ENCODE results near the gene S100A5.
"Not testable (repeated sequence)": the region's sequence is repeated elsewhere in the genome, so short reads cannot be mapped to it uniquely, and the experiment has no call there.

S100A5 gene

GRCh38 chr1:153540394-153541361 is at the start of gene S100A5:
Gene S100A5 (minus strand): TSS chr1:153540934. CDS start chr1:153540191, 743 bp downstream.
- DNase-seq: peak; percentile 29

- no peak for DNase-seq
Observed at GRCh38 chr1:153588482-153588881, 47.7 kb upstream of the S100A5 start.

- DNase-seq: not testable (repeated sequence)
Observed at GRCh38 chr1:153588033-153588432, 47.3 kb upstream of the S100A5 start.

- no peak for DNase-seq
Observed at GRCh38 chr1:153587314-153587713, 46.6 kb upstream of the S100A5 start.

- DNase-seq: no peak
Observed at GRCh38 chr1:153586347-153586746, 45.6 kb upstream of the S100A5 start.

- no peak for DNase-seq
Observed at GRCh38 chr1:153585006-153585405, 44.3 kb upstream of the S100A5 start.

GRCh38 chr1:153583976-153584375 is 43.2 kb upstream of the S100A5 start:
- no peak for DNase-seq

GRCh38 chr1:153583514-153583913 is 42.8 kb upstream of the S100A5 start:
- DNase-seq: not testable (repeated sequence)

GRCh38 chr1:153582836-153583235 is 42.1 kb upstream of the S100A5 start:
- not testable (repeated sequence) for DNase-seq

- no peak for DNase-seq
Observed at GRCh38 chr1:153578936-153579335, 38.2 kb upstream of the S100A5 start.

- no peak for DNase-seq
Observed at GRCh38 chr1:153578490-153578889, 37.8 kb upstream of the S100A5 start.

- DNase-seq: no peak
Observed at GRCh38 chr1:153577624-153578051, 36.9 kb upstream of the S100A5 start.

- DNase-seq: no peak
Observed at GRCh38 chr1:153577138-153577537, 36.4 kb upstream of the S100A5 start.

GRCh38 chr1:153575497-153575896 is 34.8 kb upstream of the S100A5 start:
- DNase-seq: not testable (repeated sequence)

- DNase-seq: not testable (repeated sequence)
Observed at GRCh38 chr1:153575081-153575491, 34.4 kb upstream of the S100A5 start.

GRCh38 chr1:153573351-153573750 is 32.6 kb upstream of the S100A5 start:
- DNase-seq: peak; percentile 23

- DNase-seq: peak; percentile 82
Observed at GRCh38 chr1:153572569-153573015, 31.9 kb upstream of the S100A5 start.

- no peak for DNase-seq
Observed at GRCh38 chr1:153571706-153572105, 31.0 kb upstream of the S100A5 start.

- no peak for DNase-seq
Observed at GRCh38 chr1:153570874-153571273, 30.1 kb upstream of the S100A5 start.

GRCh38 chr1:153569465-153569864 is 28.7 kb upstream of the S100A5 start:
- no peak for DNase-seq

GRCh38 chr1:153568367-153569099 is 27.8 kb upstream of the S100A5 start:
- DNase-seq: peak; percentile 92

- DNase-seq: peak; percentile 24
Observed at GRCh38 chr1:153567621-153568366, 27.1 kb upstream of the S100A5 start.
